Measurements from ENCODE around the gene STAT6. TPM values are rescaled to one million over a fixed set of nuclear protein-coding genes. Genes with fewer than 3 reads are reported as not detected.

STAT6 gene
- total RNA-seq, 1 experiment from 2014 or later = 15.8 TPM

DNA sequence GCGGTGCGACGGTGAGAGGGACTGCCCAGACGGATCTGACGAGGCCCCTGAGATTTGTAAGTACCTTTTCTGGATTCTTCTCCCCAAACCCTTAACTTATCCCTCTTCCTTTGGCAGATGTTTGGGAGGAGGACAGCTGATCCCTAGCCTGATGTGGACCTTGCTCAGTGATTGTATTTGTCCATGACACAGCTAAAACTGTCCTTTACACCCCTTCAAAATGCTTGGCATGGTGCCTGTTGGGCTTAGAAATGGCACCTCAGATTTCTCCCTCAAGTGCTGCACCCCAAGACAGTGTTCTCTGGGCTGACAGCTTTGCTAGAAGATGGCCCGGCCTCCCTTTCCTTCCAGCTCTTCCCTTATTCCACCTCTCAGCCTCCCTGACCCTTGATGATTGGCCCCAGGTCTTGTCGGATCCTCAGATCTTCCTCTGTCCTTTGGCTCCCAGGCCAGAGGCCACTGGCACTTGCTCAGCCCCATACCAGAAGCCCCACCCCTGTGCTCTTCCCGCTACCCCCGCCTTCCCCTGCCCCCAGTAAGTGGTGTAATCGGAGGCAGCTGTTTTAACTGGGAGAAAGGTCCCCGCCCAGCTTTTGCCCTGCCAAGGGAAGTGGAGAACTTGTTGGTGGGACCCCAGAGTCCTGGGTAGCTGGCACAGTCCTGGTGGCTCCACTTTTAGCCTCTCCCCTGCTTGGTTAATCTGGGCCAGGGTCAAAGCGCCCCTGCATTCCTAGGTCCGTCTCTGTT, 27.5 kb upstream of the STAT6 start:
- peak; percentile 71 to 78 for DNase-seq

DNA sequence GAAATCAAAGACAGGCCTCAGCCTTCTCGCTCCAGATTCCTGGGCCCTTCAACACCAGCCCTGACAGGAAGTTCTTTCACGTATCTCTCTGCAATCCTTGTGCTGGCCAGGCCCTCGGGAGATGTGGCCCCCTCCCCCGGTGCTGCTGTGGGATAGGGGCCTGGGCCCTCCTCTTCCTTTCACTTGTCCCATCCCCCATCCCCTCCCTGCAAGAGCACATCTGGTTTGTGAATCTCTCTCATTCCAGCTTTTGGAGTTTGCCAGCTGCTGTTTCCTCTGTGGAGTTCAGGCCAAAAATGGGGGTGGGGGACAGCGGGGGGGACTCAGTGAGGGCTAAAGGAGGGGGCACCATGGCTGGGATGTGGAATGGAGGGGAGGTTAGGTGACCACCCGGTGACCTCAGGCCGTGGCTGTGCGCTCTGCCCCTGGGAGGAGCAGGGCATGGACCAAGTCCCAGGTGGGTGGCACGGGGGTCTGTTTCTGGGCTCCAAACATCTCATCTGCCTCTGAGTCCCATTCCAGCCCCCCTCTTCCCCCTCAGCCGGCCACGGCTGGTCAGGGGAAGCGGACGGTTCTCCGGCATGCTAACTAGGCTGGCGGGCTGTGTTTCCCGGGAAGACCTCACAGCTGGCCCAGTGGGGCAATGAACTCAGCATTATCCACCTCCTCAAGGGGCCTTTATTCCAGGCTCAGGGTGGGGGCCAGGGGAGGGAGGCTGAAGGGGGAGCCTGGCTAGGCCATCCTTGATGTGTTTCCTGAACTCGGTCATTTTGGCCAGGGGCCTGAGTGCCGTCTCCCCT, 24.6 kb upstream of the STAT6 start:
- peaks cover 13% of the 10 kb centered on the region for H3K36me3 ChIP-seq
- no peak overlapping the region for H3K27ac ChIP-seq
- no peak overlapping the region for H3K4me3 ChIP-seq
- no peaks in the 10 kb centered on the region for H3K9me3 ChIP-seq (replicated peaks)
- no peaks in the 10 kb centered on the region for H3K27me3 ChIP-seq
- peak; percentile 79 to 80 for DNase-seq
- peaks cover 35% of the 10 kb centered on the region for H3K4me1 ChIP-seq

More for the DNA sequence above, 27.5 kb upstream of the STAT6 start:
- H3K27ac ChIP-seq = no peak overlapping the region
- no peaks in the 10 kb centered on the region for H3K27me3 ChIP-seq
- H3K4me3 ChIP-seq = no peak overlapping the region
- H3K36me3 ChIP-seq = peaks cover 25% of the 10 kb centered on the region
- H3K9me3 ChIP-seq (replicated peaks) = no peaks in the 10 kb centered on the region
- peaks cover 13% of the 10 kb centered on the region for H3K4me1 ChIP-seq

DNA sequence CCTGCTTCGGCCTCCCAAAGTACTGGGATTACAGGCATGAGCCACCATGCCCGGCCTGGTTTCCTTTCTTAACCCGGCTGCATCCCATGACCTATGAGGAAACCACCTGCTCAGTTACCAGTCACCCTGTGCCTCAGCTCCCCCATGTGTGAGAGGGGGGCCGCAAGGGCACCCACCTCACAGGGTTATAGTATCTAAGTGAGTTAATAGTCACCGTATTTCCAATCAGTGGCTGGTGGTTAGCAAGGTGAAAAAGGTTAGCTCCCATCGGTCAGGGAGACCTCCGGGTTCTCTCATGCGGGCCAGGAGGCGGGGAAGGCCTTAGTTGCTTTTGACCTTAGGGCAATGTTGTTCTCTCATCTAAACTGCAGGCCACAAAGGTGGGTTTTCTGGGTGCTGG, 23.8 kb upstream of the STAT6 start:
- no peak overlapping the region for H3K27ac ChIP-seq
- H3K27me3 ChIP-seq = no peaks in the 10 kb centered on the region
- H3K4me3 ChIP-seq = no peak overlapping the region
- H3K9me3 ChIP-seq (replicated peaks) = no peaks in the 10 kb centered on the region
- peaks cover 9% of the 10 kb centered on the region for H3K36me3 ChIP-seq
- no peak for DNase-seq
- peaks cover 36% of the 10 kb centered on the region for H3K4me1 ChIP-seq

DNA sequence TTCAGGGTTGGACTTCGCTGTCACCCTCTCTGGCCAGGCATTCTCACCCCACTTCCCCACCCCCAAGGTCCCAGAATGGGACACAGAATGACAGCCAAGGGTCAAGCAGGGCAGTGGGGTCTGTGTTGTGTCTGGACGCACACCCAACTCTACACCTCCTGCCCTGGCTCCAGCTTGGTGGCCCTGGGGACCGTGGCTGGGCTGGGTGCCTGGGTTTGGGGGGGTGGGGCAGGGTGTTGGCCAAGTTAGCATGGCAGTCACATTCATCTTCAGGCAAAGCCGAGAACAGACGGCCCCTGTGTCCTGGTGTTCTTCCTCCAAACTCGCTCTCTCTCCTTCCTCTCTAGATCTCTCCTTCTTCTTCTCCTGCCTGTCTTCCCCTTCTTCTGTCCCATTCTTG, 22.8 kb upstream of the STAT6 start:
- no peak overlapping the region for H3K27ac ChIP-seq
- DNase-seq = no peak
- H3K4me1 ChIP-seq = peaks cover 43% of the 10 kb centered on the region
- H3K36me3 ChIP-seq = no peaks in the 10 kb centered on the region
- H3K4me3 ChIP-seq = no peak overlapping the region
- H3K27me3 ChIP-seq = no peaks in the 10 kb centered on the region
- H3K9me3 ChIP-seq (replicated peaks) = no peaks in the 10 kb centered on the region

DNA sequence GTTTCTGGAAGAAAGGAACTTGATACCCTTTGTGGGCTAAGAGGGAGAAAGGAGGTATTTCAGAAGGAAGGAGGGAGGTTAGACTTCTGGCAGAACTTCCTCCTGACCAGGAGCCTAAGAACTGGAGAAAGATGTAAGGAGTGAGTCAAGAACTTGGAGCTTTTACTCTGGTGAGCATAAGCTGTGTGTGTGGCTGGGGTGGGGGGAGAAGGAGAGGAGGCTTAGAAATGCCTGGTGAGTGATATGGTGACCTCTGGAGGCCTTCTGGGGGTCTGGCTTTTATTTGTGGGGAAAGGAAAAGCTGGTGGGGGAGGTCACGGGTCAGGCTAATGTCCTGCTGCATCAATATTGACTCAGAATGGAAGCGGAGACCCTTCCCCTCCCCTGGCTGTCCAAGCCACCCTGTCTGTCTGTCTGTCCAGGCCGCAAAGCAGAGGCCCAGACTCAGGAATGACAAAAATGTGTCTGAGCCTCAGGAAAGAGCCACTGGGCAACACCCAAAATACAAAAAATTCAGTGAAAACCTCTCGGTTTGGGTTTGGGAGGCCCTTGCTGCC, 21.9 kb upstream of the STAT6 start:
- H3K36me3 ChIP-seq = no peaks in the 10 kb centered on the region
- H3K4me1 ChIP-seq = peaks cover 40% of the 10 kb centered on the region
- H3K9me3 ChIP-seq (replicated peaks) = no peaks in the 10 kb centered on the region
- peak overlapping the region; percentile 23 for H3K27ac ChIP-seq
- peak in 1 of 2 experiments; percentile 74 for DNase-seq
- H3K4me3 ChIP-seq = no peak overlapping the region
- H3K27me3 ChIP-seq = no peaks in the 10 kb centered on the region

DNA sequence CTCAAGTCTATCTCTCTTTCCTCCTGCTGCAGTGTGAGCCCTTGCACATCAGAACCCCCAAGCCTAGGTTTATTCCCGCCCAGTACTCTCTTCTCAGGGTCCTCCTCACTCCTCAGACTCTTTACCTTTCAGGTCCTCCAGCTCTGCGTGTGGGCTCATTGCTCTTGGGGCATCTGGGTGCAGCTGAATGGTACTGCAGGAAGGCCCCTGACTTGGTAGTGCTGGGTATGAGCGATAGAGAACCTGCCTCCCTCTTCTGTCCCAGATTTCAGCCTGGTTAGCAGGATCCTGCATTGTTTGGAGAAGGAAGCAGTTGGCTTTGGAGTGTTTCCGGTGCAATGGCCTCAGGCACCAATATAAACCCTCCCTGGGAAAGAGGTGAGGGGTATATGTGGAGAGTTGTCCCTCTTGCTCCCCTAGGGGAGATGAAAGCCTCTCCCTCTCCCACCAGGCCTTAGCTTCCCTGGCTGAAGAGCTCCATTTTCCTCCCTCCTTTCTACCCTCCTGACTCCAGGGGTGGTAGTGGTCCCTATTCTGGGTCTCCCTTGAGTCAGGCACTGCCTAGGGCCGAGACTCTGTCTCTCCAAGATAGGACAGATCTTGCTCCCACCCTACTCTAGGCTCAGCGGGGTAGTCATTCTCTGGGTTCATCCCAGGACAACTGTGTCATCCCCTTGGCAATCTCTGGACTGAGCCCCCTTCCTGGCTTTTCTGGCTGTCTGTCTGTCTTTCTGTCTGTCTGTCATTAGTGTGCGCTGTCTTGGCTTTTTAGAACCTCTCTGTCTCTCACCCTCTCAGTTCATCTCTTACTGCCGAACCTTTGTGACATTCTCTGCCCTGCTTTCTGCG, 21.0 kb upstream of the STAT6 start:
- Histone ChIP-seq H3K36me3 (no peaks in the 10 kb centered on the region), H3K4me3 (no peak overlapping the region), H3K9me3 (replicated peaks) (no peaks in the 10 kb centered on the region), H3K27me3 (peaks cover 2% of the 10 kb centered on the region), H3K27ac (no peak overlapping the region; the same call in 1 of the 2 replicates), H3K4me1 (peaks cover 42% of the 10 kb centered on the region)
- peak in 1 of 2 experiments; percentile 87 for DNase-seq

DNA sequence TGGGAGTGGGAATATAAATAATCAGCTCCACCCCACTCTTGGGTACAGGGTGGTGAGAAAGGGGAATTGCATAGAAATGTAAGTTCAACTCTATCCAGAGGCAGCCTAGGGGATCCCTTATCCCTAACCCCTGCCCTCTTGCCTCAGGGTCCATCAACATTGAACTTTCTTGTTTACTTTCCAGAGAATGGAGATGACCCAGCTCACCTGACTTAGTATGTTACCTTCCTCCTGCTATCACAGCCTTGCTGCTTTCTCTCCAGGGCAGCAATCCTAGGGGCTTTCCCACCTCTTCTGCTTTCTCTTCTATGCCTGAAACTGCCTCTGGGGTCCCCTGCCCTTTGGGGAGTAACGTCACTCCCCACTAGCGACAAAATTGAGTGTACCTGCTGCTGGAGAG, 19.8 kb upstream of the STAT6 start:
- DNase-seq = no peak
- H3K27me3 ChIP-seq = peaks cover 12% of the 10 kb centered on the region
- H3K9me3 ChIP-seq (replicated peaks) = no peaks in the 10 kb centered on the region
- H3K4me3 ChIP-seq = no peak overlapping the region
- H3K27ac ChIP-seq = no peak overlapping the region
- peaks cover 46% of the 10 kb centered on the region for H3K4me1 ChIP-seq
- H3K36me3 ChIP-seq = no peaks in the 10 kb centered on the region

DNA sequence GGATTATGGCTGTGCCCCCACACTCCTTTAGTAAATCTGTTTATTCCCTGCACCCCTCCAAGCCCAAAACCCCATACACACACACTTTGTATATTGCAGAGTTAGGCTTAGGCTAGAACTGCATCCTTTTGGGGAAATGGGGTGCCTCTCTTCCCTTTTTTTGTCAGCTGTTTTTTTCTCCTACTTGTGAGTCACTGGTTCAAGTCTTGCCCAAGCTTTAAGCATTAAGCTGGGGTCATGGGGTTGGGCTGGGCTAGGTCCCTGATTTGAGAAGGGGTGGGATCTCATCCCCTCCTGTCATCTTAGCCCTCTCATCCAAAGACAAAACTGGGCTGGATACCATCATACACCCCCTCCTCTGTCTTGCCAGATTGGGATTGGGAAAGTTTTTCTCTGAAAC, 18.7 kb upstream of the STAT6 start:
- Histone ChIP-seq H3K27me3 (peaks cover 19% of the 10 kb centered on the region), H3K9me3 (replicated peaks) (no peaks in the 10 kb centered on the region), H3K4me3 (peak overlapping the region; percentile 93), H3K27ac (no peak overlapping the region), H3K4me1 (peaks cover 40% of the 10 kb centered on the region), H3K36me3 (no peaks in the 10 kb centered on the region)
- no peak for DNase-seq

DNA sequence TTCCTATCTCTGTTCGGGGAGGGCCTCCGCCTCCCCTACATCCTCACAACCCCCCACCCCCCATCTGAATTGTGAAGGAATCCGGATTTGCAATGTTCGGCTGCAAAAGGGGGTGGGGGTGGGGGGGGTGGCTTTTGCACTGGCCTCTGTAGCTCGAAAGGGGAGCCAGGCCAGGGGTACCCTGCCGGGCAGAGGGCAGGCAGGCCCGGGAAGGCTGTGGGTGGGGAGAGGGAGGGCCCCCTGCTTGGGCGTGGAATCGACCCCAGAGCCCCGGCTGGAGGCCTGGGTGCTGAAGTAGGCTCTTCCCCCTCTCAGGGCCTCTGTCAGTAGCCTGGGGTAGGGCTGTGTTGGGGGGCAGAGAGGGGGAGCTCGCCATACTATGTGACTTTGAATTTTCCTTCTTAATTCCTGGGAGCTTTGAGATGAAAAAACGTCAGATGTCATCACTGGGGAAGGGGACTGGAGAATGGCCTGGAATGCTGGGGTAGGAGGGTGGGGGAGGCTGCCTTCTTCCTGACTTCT, 18.2 kb upstream of the STAT6 start:
- Histone ChIP-seq H3K4me3 (peak overlapping the region; percentile 93), H3K36me3 (no peaks in the 10 kb centered on the region), H3K27me3 (peaks cover 24% of the 10 kb centered on the region), H3K4me1 (peaks cover 40% of the 10 kb centered on the region), H3K27ac (no peak overlapping the region), H3K9me3 (replicated peaks) (no peaks in the 10 kb centered on the region)
- peak; percentile 82 for DNase-seq

DNA sequence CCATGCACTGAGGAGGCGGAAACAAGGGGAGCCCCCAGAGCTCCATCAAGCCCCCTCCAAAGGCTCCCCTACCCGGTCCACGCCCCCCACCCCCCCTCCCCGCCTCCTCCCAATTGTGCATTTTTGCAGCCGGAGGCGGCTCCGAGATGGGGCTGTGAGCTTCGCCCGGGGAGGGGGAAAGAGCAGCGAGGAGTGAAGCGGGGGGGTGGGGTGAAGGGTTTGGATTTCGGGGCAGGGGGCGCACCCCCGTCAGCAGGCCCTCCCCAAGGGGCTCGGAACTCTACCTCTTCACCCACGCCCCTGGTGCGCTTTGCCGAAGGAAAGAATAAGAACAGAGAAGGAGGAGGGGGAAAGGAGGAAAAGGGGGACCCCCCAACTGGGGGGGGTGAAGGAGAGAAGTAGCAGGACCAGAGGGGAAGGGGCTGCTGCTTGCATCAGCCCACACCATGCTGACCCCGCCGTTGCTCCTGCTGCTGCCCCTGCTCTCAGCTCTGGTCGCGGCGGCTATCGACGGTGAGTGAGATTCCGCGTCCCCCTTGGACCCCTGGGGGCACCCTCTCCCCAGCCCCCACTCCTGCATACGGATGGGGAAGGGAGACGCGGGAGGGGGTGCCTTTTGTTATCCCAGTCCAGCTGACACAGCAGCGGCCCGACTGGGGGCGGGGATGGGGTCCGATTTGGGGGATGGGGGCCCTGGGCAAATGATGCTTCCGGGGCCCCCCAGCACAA, 17.5 kb upstream of the STAT6 start:
- H3K4me1 ChIP-seq = peaks cover 38% of the 10 kb centered on the region

DNA sequence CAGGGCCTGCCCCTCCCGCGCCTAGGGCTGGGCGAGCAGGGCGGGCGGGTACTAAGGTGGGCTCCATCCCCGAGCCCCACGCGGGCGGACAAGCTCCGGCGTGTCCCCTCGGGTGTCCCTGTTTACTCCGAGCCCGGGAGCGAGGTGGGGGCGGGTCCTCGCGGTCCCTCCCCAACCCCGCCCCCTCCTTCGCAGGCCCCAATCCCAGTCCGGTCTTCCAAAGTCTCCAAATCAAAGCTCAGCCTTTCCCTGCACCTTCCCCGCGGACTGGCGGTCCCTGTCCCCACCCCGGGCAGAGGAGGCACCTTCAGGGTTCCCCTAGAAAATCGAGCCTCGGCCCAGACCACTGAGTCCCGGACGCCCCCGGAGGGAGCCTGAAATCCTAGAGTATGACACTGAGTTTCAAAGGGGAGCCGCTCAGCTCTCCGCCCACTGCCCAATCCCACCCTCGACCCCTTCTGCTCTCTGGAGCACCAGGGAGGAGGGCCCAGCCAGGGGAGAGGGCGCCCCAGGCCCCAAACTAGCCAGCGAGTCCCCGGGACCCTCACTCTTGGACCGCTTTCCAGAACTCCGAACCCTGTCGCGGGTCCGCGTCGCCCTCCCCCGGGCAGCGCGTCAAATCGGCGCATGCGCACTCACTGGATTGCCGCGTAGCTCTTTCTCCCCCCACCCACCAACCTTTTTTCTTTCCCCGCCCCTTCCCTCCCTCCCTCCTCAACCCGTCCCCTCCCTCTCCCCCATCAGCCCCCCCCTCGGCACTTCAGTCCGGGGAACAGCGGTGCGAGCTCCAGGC, 16.8 kb upstream of the STAT6 start, which contains the start of gene LRP1:
TSS of gene LRP1 (plus strand) at position 758 of the 793 bp plus-strand sequence. CDS start 482 bp downstream, outside the sequence.
- peaks cover 28% of the 10 kb centered on the region for H3K27me3 ChIP-seq
- peak within 1 kb of the TSS; percentile 8; the same call in 1 of the 2 replicates for H3K27ac ChIP-seq
- H3K9me3 ChIP-seq (replicated peaks) = no peaks in the 10 kb centered on the region; the same call in 1 of the 2 replicates
- H3K4me3 ChIP-seq = peak within 1 kb of the TSS; percentile 93
- peaks cover 32% of the 10 kb centered on the region for H3K4me1 ChIP-seq
- DNase-seq = peak; percentile 100
- no peaks in the 10 kb centered on the region for H3K36me3 ChIP-seq

More for the DNA sequence above, 17.5 kb upstream of the STAT6 start:
- H3K36me3 ChIP-seq = no peaks in the 10 kb centered on the region
- H3K4me3 ChIP-seq = peak overlapping the region; percentile 93
- peaks cover 27% of the 10 kb centered on the region for H3K27me3 ChIP-seq
- no peaks in the 10 kb centered on the region; the same call in 1 of the 2 replicates for H3K9me3 ChIP-seq (replicated peaks)
- no peak overlapping the region for H3K27ac ChIP-seq
- DNase-seq = peak; percentile 82 to 84

DNA sequence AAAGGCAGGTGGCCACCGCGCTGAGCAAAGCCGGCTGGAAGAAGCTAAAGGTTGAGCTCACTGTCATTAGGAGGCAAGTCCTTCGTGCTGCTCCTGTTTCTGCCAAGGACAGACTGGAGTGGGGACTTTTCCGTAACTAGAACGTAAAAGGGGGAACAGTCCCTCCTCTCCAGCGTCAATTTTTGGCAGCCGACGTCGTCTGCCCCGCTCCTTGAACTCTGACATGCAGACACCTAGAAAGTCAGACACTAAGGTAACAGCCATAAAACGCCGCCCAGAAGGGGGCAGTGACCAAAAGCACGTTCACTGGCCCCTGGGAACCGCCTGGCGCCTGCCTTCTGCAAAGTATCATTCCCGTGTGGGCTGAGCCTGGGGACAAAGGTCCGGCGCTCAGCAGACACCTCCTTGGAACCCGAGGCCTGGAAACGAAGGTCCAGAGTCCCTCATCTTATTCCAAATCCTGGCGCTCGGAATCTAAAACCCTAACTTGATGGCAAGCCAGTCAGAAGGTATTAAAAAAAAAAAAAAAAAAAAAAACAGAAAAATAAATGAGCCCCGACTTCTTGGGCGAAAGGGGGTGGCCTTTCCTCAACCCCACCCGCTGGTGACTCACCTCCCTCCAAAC, 16.1 kb upstream of the STAT6 start:
- peak; percentile 90 to 96 for DNase-seq
- no peaks in the 10 kb centered on the region; the same call in 1 of the 2 replicates for H3K9me3 ChIP-seq (replicated peaks)
- peaks cover 34% of the 10 kb centered on the region for H3K27me3 ChIP-seq
- H3K4me3 ChIP-seq = peak overlapping the region; percentile 93
- no peaks in the 10 kb centered on the region for H3K36me3 ChIP-seq
- peaks cover 25% of the 10 kb centered on the region for H3K4me1 ChIP-seq
- H3K27ac ChIP-seq = no peak overlapping the region
